Inflammatory macrophage treated with lipopolysaccharide for 4 hours (primary cell): Measurements from ENCODE around the gene HMCN2.

Experiments used
- DNase-seq: peaks from one replicate; pipeline ENCODE4 v3.0.0-alpha.2; 2020

HMCN2 gene

GRCh38 chr9:130371196-130371966 lies 105.8 kb downstream of the HMCN2 start:
- DNase-seq: no peak

DNA sequence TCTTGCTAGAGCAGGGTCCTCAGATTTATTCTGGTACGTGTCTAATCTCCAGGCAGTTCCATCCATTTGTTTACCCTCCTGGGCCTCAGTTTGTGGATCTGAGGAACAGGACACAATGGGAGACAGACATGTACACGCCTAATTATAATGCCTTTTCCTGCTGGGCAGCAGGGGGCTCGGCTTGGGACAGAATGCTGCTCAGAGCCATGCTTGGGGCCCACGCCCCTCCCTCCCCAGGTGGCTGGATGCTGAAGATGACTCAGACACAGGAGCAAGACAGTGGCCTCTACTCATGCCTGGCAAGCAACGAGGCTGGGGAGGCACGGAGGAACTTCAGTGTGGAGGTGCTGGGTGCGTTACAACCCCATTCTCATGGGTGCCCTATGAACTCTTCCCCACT lies 106.5 kb downstream of the HMCN2 start:
- no peak for DNase-seq

DNA sequence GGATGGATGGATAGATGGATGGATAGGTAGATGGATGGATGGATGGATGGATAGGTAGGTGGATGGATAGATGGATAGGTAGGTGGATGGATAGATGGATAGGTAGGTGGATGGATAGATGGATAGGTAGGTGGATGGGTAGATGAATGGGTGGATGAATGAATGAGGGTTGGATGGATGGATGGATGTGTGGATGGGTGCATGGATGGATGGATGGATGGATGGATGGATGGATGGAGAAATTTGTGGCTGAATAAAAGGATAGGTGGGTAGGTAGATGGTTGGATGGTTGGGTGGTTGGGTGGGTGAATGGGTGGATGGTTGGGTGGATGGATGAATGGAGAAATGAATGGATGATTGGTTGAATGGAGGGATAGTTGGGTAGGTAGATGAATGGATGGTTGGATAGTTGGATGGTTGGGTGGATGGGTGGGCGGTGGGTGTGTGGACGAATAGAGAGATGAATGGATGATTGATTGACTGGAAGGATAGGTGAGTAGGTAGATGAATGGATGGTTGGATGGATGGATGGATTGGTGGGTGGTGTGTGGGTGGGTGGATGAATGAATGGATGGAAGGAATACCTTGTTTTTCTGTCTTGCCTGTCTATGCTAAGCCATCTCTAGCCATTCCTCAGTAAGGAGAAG lies 108.2 kb downstream of the HMCN2 start:
- no peak for DNase-seq

- DNase-seq: no peak
These were observed 112.1 kb downstream of the HMCN2 start for GRCh38 chr9:130377612-130378011.

- no peak for DNase-seq
These were observed 113.5 kb downstream of the HMCN2 start for GRCh38 chr9:130378875-130379648.

- DNase-seq: no peak
These were observed 114.0 kb downstream of the HMCN2 start for GRCh38 chr9:130379649-130379970.

- no peak for DNase-seq
These were observed 115.4 kb downstream of the HMCN2 start for GRCh38 chr9:130380920-130381469.

GRCh38 chr9:130381660-130382059 lies 116.1 kb downstream of the HMCN2 start:
- no peak for DNase-seq

DNA sequence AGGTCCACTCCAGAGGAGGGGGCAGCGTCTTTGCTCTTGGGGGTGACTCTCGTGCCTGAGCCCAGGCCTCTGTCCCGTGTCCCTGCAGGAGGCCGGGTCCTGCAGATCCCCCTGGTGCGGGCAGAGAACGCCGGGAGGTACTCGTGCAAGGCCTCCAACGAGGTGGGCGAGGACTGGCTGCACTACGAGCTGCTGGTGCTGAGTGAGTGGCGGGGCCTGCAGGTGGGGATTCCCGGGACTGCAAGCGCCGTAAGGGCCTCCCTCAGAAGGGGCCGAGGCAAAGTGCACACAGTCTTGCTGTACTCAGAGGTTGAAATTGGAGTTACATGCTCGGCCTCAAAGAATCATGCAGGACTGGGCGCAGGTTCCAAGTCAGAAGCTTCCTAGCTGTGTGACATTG lies 116.5 kb downstream of the HMCN2 start:
- DNase-seq: no peak

DNA sequence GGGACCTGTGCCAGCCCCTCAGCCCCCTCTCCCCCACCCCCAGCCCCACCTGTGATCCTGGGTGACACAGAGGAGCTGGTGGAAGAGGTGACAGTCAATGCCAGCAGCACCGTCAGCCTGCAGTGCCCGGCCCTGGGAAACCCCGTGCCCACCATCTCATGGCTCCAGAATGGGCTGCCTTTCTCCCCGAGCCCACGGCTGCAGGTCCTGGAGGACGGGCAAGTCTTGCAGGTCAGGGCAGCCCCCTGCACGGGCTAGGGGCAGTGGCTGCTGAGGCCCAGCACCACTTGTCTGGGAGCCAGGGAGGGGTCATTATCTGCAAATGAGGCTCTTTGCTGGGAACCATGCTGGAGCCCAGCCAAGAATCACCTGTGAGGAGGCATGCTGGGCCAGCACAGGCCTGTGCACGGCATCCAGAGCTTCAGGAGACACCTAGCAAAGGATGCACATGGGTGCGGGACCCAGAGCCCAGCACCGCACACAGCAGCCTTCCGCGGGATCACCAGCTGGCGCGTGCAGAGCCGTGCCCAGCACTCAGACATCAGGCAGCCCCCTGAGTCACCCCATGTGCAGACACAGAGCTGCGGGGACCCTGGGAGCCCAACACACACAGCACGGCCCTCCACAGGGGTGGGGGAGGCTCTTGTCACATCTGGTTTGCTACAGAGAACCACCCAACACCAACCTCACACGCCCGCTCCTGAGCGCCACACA lies 117.2 kb downstream of the HMCN2 start:
- DNase-seq: no peak

GRCh38 chr9:130383350-130383715 lies 117.8 kb downstream of the HMCN2 start:
- DNase-seq: no peak

GRCh38 chr9:130383979-130384676 lies 118.6 kb downstream of the HMCN2 start:
- DNase-seq: no peak

DNA sequence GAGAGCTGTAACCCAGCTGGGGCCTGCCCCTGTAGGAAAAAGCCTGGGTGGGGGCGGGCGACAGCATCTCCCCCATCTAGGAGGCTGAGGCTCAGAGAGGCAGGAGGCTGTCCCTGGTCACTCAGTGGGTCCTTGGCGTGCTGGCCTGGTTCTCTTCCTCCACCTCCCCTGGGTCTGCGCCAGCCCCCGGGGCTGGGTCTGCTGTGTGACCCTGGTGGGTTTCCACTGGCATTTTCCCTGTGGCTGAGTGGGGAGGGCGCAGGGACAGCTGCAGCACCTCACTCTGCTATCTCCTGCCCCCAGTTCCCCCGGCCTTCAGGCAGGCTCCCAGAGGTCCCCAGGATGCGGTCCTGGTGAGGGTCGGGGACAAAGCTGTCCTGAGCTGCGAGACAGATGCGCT lies 119.7 kb downstream of the HMCN2 start:
- no peak for DNase-seq

DNA sequence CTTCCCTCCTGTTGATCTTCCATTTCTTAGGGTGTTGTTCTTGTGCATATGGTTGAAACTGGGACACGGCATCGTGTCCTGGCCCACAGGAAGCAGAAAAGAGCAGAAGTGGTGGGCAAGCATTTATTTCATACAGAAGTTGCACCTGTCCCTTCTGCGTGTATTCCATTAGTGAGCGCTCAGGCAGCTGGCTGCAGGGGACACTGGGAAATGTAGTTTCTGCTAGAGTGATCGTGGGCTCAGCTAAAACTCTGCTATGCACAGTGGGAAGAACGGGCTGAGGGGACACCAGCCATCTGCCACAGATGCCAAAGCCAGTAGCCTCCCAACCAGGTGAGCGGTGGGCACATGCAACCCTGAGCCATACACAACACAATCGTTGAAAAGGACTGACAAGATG lies 121.8 kb downstream of the HMCN2 start:
- DNase-seq: no peak

GRCh38 chr9:130387905-130388304 lies 122.3 kb downstream of the HMCN2 start:
- no peak for DNase-seq

- DNase-seq: no peak
These were observed 124.8 kb downstream of the HMCN2 start for GRCh38 chr9:130390390-130390789.

DNA sequence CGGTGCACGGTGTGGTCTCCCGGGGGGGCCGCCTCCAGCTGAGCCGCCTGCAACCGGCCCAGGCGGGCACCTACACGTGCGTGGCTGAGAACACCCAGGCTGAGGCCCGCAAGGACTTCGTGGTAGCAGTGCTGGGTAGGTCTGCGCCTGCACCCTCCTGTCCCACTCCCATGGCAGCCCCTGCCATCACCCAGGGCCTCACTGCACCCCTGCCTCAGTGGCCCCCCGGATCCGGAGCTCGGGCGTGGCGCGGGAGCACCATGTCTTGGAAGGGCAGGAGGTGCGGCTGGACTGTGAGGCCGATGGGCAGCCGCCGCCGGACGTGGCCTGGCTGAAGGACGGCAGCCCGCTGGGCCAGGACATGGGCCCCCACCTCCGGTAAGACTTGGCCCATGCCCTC lies 125.4 kb downstream of the HMCN2 start:
- DNase-seq: no peak

- DNase-seq: no peak
These were observed 126.3 kb downstream of the HMCN2 start for GRCh38 chr9:130391866-130392265.

DNA sequence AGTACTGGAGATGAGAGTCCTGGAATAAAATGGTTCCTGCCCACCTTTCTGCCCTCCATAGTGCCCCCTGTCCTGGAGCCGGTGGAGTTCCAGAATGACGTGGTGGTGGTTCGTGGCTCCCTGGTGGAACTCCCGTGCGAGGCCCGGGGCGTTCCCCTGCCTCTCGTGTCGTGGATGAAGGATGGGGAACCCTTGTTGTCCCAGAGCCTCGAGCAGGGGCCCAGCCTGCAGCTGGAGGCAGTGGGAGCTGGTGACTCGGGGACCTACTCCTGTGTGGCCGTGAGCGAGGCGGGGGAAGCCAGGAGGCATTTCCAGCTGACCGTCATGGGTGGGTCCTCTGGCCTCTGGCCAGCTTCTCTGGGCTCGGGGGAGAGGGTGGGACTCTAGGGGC lies 128.1 kb downstream of the HMCN2 start:
- DNase-seq: no peak

GRCh38 chr9:130394320-130394719 lies 128.8 kb downstream of the HMCN2 start:
- no peak for DNase-seq

GRCh38 chr9:130394814-130395470 lies 129.4 kb downstream of the HMCN2 start:
- no peak for DNase-seq
